Thyroid gland (tissue), 4 donors: ENCODE measurements around the gene KIAA1755.

Source experiments
- CTCF ChIP-seq, 6 experiments: fragments of 200-600 bp in 3 of 6; fragments of 450-650 bp in 3 of 6; sonication (generic) in 3 of 6; IDR thresholded peaks; one replicate each; pipeline ENCODE4 v1.5.1; 2016 to 2019; ENCODE audit warnings: antibody characterized with exemption in 6 of 6, mild to moderate bottlenecking in 2 of 6, inconsistent platforms in 1 of 6, moderate library complexity in 1 of 6
- POLR2A ChIP-seq, 2 donors: fragments of 450-650 bp; IDR thresholded peaks; one replicate each; pipeline ENCODE4 v1.6.1; 2017; ENCODE audit warnings: antibody characterized with exemption in 2 of 2, mild to moderate bottlenecking in 2 of 2, moderate library complexity in 1 of 2

DNA sequence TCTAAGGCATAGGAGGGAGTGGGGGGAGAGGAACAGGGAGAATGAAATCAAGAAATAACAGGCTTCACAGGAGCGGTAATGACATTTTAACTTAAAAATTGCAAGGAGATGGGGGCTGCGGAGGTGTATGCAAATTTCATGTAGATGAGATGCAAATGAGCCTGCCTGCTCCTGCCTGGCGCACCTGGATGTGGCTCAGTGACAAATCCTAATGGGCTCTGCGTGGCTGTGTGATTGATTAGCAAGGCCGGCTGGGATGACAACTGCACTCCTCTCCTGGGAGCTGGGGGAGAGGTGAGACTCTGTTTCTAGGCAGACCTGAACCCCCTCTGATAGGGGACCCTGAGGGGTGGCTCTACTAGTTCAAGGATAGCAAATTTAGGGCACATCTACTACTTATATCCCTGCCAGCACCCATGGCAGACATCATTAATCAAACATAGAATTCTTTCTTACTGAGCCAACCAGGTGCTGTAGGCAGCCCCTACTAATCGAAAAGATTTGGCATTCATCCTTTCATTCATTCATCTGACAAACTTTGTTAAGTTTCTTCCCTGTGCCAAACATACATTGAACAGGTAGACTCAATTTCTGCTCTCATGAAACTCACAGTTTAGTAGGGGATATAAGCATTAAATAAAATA is 57.1 kb downstream of the KIAA1755 start:
- TF ChIP-seq CTCF (IDR thresholded peaks at IDR 0.05) = no peak
- TF ChIP-seq POLR2A (IDR thresholded peaks at IDR 0.05) = no peak
